H9 (cell line): ENCODE data around the gene TBC1D10B. TPM values are rescaled to one million over a fixed set of nuclear protein-coding genes. Genes with fewer than 3 reads are reported as not detected.
A peak's percentile ranks its signal among the peaks of the same experiment; 100 is the strongest.

Source experiments
- DNase-seq: peaks from one replicate; pipeline ENCODE4 v3.0.0-alpha.2; 2017
- H2AFZ ChIP-seq: one replicate; pipeline ENCODE4 v1.6.1; 2013; ENCODE audit warnings: mild to moderate bottlenecking, low read length, control low read depth, moderate library complexity
- H2AK5ac ChIP-seq: 2 replicates; pipeline ENCODE4 v1.6.1; 2013; ENCODE audit warnings: low read length, control low read depth, mixed read lengths; ENCODE audit not compliant: insufficient read length
- H2BK120ac ChIP-seq: one replicate; pipeline ENCODE4 v1.6.1; 2013; ENCODE audit warnings: low read depth, mild to moderate bottlenecking, low read length, control low read depth, inconsistent platforms; ENCODE audit not compliant: poor library complexity, severe bottlenecking
- H2BK12ac ChIP-seq: 2 replicates; pipeline ENCODE4 v1.6.1; 2013; ENCODE audit warnings: low read length, control low read depth, mixed read lengths, low read depth; ENCODE audit not compliant: insufficient read length
- H2BK15ac ChIP-seq: 2 replicates; pipeline ENCODE4 v1.6.1; 2013; ENCODE audit warnings: low read depth, low read length, control low read depth
- H2BK20ac ChIP-seq: one replicate; pipeline ENCODE4 v1.6.1; 2013; ENCODE audit warnings: low read depth, mild to moderate bottlenecking, low read length, control low read depth, inconsistent platforms; ENCODE audit not compliant: poor library complexity, severe bottlenecking
- H2BK5ac ChIP-seq: 2 replicates; pipeline ENCODE4 v1.6.1; 2013; ENCODE audit warnings: low read length, control low read depth, mixed read lengths; ENCODE audit not compliant: insufficient read length
- H3K14ac ChIP-seq: 2 replicates; pipeline ENCODE4 v1.6.1; 2013; ENCODE audit warnings: low read length, control low read depth; ENCODE audit not compliant: insufficient read depth
- H3K18ac ChIP-seq: 2 replicates; pipeline ENCODE4 v1.6.1; 2013; ENCODE audit warnings: low read depth, mild to moderate bottlenecking, mixed read lengths, low read length, control low read depth; ENCODE audit not compliant: insufficient read length
- H3K23ac ChIP-seq: 2 replicates; pipeline ENCODE4 v1.6.1; 2013; ENCODE audit warnings: low read length, control low read depth, mixed read lengths, low read depth; ENCODE audit not compliant: insufficient read length
- H3K23me2 ChIP-seq: 2 replicates; pipeline ENCODE4 v1.6.1; 2013; ENCODE audit warnings: low read depth, mild to moderate bottlenecking, mixed read lengths, low read length, control low read depth; ENCODE audit not compliant: insufficient read length, poor library complexity, severe bottlenecking
- H3K27ac ChIP-seq: 2 replicates; pipeline ENCODE4 v1.5.1; 2013; ENCODE audit warnings: low read length, control low read depth, mixed read lengths, low read depth; ENCODE audit not compliant: insufficient read length
- H3K27me3 ChIP-seq: 2 replicates; pipeline ENCODE4 v1.6.1; 2013; ENCODE audit warnings: low read length, control low read depth, inconsistent platforms; ENCODE audit not compliant: insufficient read depth
- H3K4ac ChIP-seq: 2 replicates; pipeline ENCODE4 v1.6.1; 2013; ENCODE audit warnings: low read depth, mild to moderate bottlenecking, control low read depth, inconsistent platforms, low read length, moderate library complexity
- H3K4me1 ChIP-seq: 2 replicates; pipeline ENCODE4 v1.6.1; 2013; ENCODE audit warnings: low read length, control low read depth, inconsistent platforms; ENCODE audit not compliant: insufficient read depth
- H3K4me2 ChIP-seq: 2 replicates; pipeline ENCODE4 v1.6.1; 2013; ENCODE audit warnings: low read length, control low read depth, mixed read lengths; ENCODE audit not compliant: insufficient read length, insufficient read depth
- H3K56ac ChIP-seq: 2 replicates; pipeline ENCODE4 v1.6.1; 2013; ENCODE audit warnings: low read depth, mild to moderate bottlenecking, mixed read lengths, low read length, control low read depth; ENCODE audit not compliant: insufficient read length
- H3K79me1 ChIP-seq: 2 replicates; pipeline ENCODE4 v1.6.1; 2013; ENCODE audit warnings: low read depth, mild to moderate bottlenecking, moderate library complexity, low read length, control low read depth, inconsistent platforms; ENCODE audit not compliant: insufficient read depth, poor library complexity, severe bottlenecking
- H3K79me2 ChIP-seq: 2 replicates; pipeline ENCODE4 v1.6.1; 2013; ENCODE audit warnings: low read length, control low read depth, inconsistent platforms; ENCODE audit not compliant: insufficient read depth
- H3K9ac ChIP-seq: 2 replicates; pipeline ENCODE4 v1.6.1; 2013; ENCODE audit warnings: low read length, control low read depth, mixed read lengths; ENCODE audit not compliant: insufficient read length; ENCODE audit errors: extremely low read depth
- H3K9me3 ChIP-seq: one replicate; pipeline ENCODE4 v1.6.1; 2013; ENCODE audit warnings: low read depth, low read length, inconsistent platforms; ENCODE audit not compliant: control insufficient read depth
- H3T11ph ChIP-seq: one replicate; pipeline ENCODE4 v1.6.1; 2013; ENCODE audit warnings: mild to moderate bottlenecking, low read length, control low read depth, inconsistent platforms
- H4K20me1 ChIP-seq: one replicate; pipeline ENCODE4 v1.6.1; 2013; ENCODE audit not compliant: control insufficient read depth, insufficient read length, insufficient read depth
- H4K5ac ChIP-seq: 2 replicates; pipeline ENCODE4 v1.6.1; 2013; ENCODE audit warnings: low read depth, mild to moderate bottlenecking, mixed read lengths, low read length, control low read depth; ENCODE audit not compliant: insufficient read length
- H4K8ac ChIP-seq: replicated peaks from 2 replicates; pipeline ENCODE4 v1.6.1; 2013; ENCODE audit warnings: low read length, control low read depth, mixed read lengths, low read depth; ENCODE audit not compliant: insufficient read length
- H4K91ac ChIP-seq: 2 replicates; pipeline ENCODE4 v1.6.1; 2013; ENCODE audit warnings: low read depth, mild to moderate bottlenecking, moderate library complexity, mixed read lengths, low read length, control low read depth; ENCODE audit not compliant: insufficient read length
- H3K27ac Mint-ChIP-seq, 3 experiments: 2 replicates in 2 of 3; 3 replicates in 1 of 3; pipeline ENCODE4 v1.8.0; 2020 to 2021; ENCODE audit warnings: mixed read lengths in 3 of 3, mild to moderate bottlenecking in 1 of 3, moderate library complexity in 1 of 3
- H3K27me3 Mint-ChIP-seq: 2 replicates; pipeline ENCODE4 v1.8.0; 2021; ENCODE audit warnings: low read depth, mild to moderate bottlenecking, moderate library complexity, mixed read lengths
- H3K36me3 Mint-ChIP-seq, 3 experiments: 2 replicates in 2 of 3; 3 replicates in 1 of 3; pipeline ENCODE4 v1.8.0; 2020 to 2021; ENCODE audit warnings: low read depth in 3 of 3, mixed read lengths in 3 of 3; ENCODE audit not compliant: insufficient read depth in 1 of 3
- H3K4me1 Mint-ChIP-seq, 2 experiments: 2 replicates each; pipeline ENCODE4 v1.8.0; 2020; ENCODE audit warnings: mixed read lengths in 2 of 2
- H3K4me3 Mint-ChIP-seq, 2 experiments: 2 replicates in 1 of 2; 3 replicates in 1 of 2; pipeline ENCODE4 v1.8.0; 2020 to 2021; ENCODE audit warnings: mild to moderate bottlenecking in 2 of 2, mixed read lengths in 2 of 2, moderate library complexity in 1 of 2
- H3K9me3 Mint-ChIP-seq, 2 experiments: 2 replicates in 1 of 2; 3 replicates in 1 of 2; pipeline ENCODE4 v1.8.0; 2020; ENCODE audit warnings: mild to moderate bottlenecking in 2 of 2, mixed read lengths in 2 of 2, moderate library complexity in 1 of 2
- WGBS: extraction: QIAGEN DNeasy Blood & Tissue Kit; methylation state at CpG from one replicate; pipeline ENCODE4 v1.1.7; 2013; ENCODE audit warnings: missing lambda C conversion rate, low lambda C conversion rate, mixed read lengths; ENCODE audit not compliant: insufficient read length; ENCODE audit errors: extremely low coverage; 5-methylcytosine and 5-hydroxymethylcytosine counted together
- total RNA-seq: library from RNA; stranded (reverse); gene quantifications from 2 replicates; pipeline ENCODE4 v1.2.1, GENCODE V29; 2021
- TF ChIP-seq, protein P1 (sequence below): fragments of 200-600 bp; sonication (generic); conservative IDR thresholded peaks from 3 replicates; pipeline ENCODE4 v1.8.0; 2021; ENCODE audit warnings: antibody characterized with exemption, mild to moderate bottlenecking

TBC1D10B gene
- total RNA-seq, 1 experiment from 2014 or later: 25.6 TPM

DNA sequence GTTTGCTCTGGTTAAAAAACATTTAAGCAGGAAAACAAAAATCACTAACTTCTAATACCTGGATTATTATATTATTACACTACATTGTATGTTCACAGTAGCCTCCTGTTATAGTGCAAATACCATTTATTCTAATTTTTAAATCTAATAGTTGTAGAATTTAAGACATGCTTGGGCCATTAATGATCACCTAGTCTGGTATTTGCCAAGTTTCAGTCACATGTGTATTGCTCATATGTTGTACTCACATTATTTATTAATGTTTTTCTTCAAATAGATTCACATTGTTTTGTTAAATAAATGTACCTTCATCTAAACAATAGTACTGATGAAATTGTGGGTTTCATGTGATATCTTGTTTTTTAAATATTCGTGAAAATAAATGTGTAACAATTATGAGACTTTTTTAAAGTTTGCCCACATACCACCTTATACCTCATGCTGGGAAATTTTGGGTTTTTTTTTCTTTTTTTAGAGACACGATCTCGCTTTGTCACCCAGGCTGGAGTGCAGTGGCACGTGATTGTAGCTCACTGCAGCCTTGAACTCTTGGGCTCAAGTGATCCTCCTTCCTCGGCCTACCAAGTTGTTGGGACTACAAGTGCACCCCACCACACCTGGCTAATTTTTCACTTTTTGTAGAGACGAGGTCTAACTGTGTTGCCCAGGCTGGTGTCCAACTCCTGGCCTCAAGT is 43.0 kb upstream of the TBC1D10B start:
- Histone ChIP-seq H3K79me2 (0 out of 2 replicates have a peak, but pooled peaks cover 1% of the 10 kb centered on the region), H2BK20ac (no peak overlapping the region), H3K27me3 (no peaks in the 10 kb centered on the region), H4K91ac (no peak overlapping the region), H3K14ac (no peak overlapping the region), H2BK15ac (no peak overlapping the region), H3K27ac (no peak overlapping the region), H4K5ac (no peak overlapping the region), H3K56ac (no peak overlapping the region), H2BK12ac (no peak overlapping the region), H3K9ac (no peak overlapping the region), H3K9me3 (no peaks in the 10 kb centered on the region), H3K23me2 (peaks cover 5% of the 10 kb centered on the region), H3K4ac (no peak overlapping the region), H3K23ac (no peak overlapping the region), H2AK5ac (no peak overlapping the region), H3K79me1 (no peaks in the 10 kb centered on the region), H2AFZ (no peak overlapping the region), H4K8ac (no peak overlapping the region), H3K4me1 (no peaks in the 10 kb centered on the region), H2BK120ac (no peak overlapping the region), H3K18ac (no peak overlapping the region), H3K4me2 (no peak overlapping the region), H3T11ph (no peak overlapping the region), H2BK5ac (no peak overlapping the region), H4K20me1 (no peaks in the 10 kb centered on the region)
- TF ChIP-seq, protein P1, sequence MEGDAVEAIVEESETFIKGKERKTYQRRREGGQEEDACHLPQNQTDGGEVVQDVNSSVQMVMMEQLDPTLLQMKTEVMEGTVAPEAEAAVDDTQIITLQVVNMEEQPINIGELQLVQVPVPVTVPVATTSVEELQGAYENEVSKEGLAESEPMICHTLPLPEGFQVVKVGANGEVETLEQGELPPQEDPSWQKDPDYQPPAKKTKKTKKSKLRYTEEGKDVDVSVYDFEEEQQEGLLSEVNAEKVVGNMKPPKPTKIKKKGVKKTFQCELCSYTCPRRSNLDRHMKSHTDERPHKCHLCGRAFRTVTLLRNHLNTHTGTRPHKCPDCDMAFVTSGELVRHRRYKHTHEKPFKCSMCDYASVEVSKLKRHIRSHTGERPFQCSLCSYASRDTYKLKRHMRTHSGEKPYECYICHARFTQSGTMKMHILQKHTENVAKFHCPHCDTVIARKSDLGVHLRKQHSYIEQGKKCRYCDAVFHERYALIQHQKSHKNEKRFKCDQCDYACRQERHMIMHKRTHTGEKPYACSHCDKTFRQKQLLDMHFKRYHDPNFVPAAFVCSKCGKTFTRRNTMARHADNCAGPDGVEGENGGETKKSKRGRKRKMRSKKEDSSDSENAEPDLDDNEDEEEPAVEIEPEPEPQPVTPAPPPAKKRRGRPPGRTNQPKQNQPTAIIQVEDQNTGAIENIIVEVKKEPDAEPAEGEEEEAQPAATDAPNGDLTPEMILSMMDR: no peak
- Mint-ChIP-seq H3K9me3 (no peaks in the 10 kb centered on the region), H3K36me3 (peaks cover 26 to 42% (median 38%) of the 10 kb centered on the region in 3 experiments; a peak in 6 of 7 replicates), H3K4me3 (no peak overlapping the region), H3K27ac (0 out of 7 replicates have a peak overlapping the region, but pooled peaks of 1 of the 3 experiments have one; percentile 10), H3K4me1 (peaks cover 7 to 15% of the 10 kb centered on the region in 2 experiments), H3K27me3 (no peaks in the 10 kb centered on the region)
- no peak for DNase-seq
- no CpG with 5 or more reads among the region's 6 CpGs for WGBS
